HepG2 (cell line): ENCODE results near the gene DNAH8. TPM values are rescaled to one million over a fixed set of nuclear protein-coding genes. Genes with fewer than 3 reads are reported as not detected.
A peak's percentile ranks its signal among the peaks of the same experiment; 100 is the strongest.

ENCODE experiments used
- ATAC-seq: fragments of 200-7000 bp; cut with Tn5 transposase; 3 replicates; pipeline ENCODE4 v1.9.1; 2020; ENCODE audit warnings: mild to moderate bottlenecking, moderate library complexity
- Bru-seq: library from RNA; stranded (reverse); fragments of 400-500 nt; gene quantifications from one replicate; lab custom pipeline; 2021; lab: Mats Ljungman, UMichigan
- BruChase-seq, 2 experiments: library from RNA; stranded (reverse); fragments of 400-500 nt; gene quantifications; one replicate each; lab custom pipeline; 2021; lab: Mats Ljungman, UMichigan
- BruUV-seq: library from RNA; stranded (reverse); fragments of 400-500 nt; replicated peaks from 2 replicates; lab custom pipeline; 2021; lab: Mats Ljungman, UMichigan
- CTCF ChIA-PET: fragments of 300-600 bp; formaldehyde crosslinking; extraction: SDS; loops from one replicate; lab custom pipeline; 2021; ENCODE audit warnings: low total read pairs, inconsistent platforms, low intra/inter-chr PET ratio; lab: Yijun Ruan, JAX
- POLR2A ChIA-PET: fragments of 350-600 bp; sonication (Branson Sonifier 250); formaldehyde crosslinking; loops from one replicate; lab custom pipeline; 2020; ENCODE audit warnings: antibody characterized with exemption, inconsistent platforms; lab: Yijun Ruan, JAX
- DNase-seq: peaks from one replicate; pipeline ENCODE4 v3.0.0-alpha.2; 2015; ENCODE audit warnings: low spot score
- FAIRE-seq: peaks from 3 replicates; lab custom pipeline; 2011; peaks lifted over from hg19 to GRCh38; lab: Jason Lieb, UNC
- H2AFZ ChIP-seq: one replicate; pipeline ENCODE4 v1.6.1; 2011; ENCODE audit warnings: low read length, inconsistent platforms
- H3K27ac ChIP-seq: fragments of 300-600 bp; 3 replicates; pipeline ENCODE4 v1.8.0; 2011; ENCODE audit warnings: mixed run types, mild to moderate bottlenecking, mixed read lengths, low read length, inconsistent platforms; ENCODE audit not compliant: insufficient read depth; ENCODE audit errors: extremely low read length
- H3K27me3 ChIP-seq, 2 experiments: fragments of 200-600 bp in 1 of 2; 2 replicates in 1 of 2; 3 replicates in 1 of 2; pipeline versions ENCODE4 v1.6.0 to v1.8.0; 2011; ENCODE audit warnings: low read length in 2 of 2, mild to moderate bottlenecking in 2 of 2, moderate library complexity in 2 of 2, inconsistent platforms in 1 of 2; ENCODE audit not compliant: insufficient read depth in 2 of 2, control insufficient read depth in 1 of 2
- H3K36me3 ChIP-seq, 2 experiments: fragments of 200-600 bp in 1 of 2; replicated peaks in 1 of 2; 2 replicates in 1 of 2; 3 replicates in 1 of 2; pipeline versions ENCODE4 v1.5.1 to v1.8.0; 2011; ENCODE audit warnings: low read length in 2 of 2, inconsistent platforms in 1 of 2; ENCODE audit not compliant: insufficient read depth in 2 of 2, control insufficient read depth in 1 of 2
- H3K4me1 ChIP-seq: 2 replicates; pipeline ENCODE4 v1.5.1; 2012; ENCODE audit warnings: low read length, inconsistent platforms; ENCODE audit not compliant: insufficient read depth
- H3K4me2 ChIP-seq: 2 replicates; pipeline ENCODE4 v1.6.0; 2011; ENCODE audit warnings: low read depth, low read length, inconsistent platforms
- H3K4me3 ChIP-seq, 3 experiments: fragments of 200-600 bp in 1 of 3; sonication (generic), shearing (Covaris generic) in 1 of 3; replicated peaks in 1 of 3; 2 replicates each; pipeline ENCODE4 v1.5.1; 2011 to 2016; ENCODE audit warnings: low read length in 3 of 3, inconsistent platforms in 2 of 3, low read depth in 2 of 3, mild to moderate bottlenecking in 2 of 3, control low read depth in 1 of 3, mixed read lengths in 1 of 3; ENCODE audit not compliant: insufficient read depth in 1 of 3
- H3K79me2 ChIP-seq: one replicate; pipeline ENCODE4 v1.6.1; 2011; ENCODE audit warnings: low read length, inconsistent platforms; ENCODE audit not compliant: insufficient read depth
- H3K9ac ChIP-seq: 2 replicates; pipeline ENCODE4 v1.6.0; 2011; ENCODE audit warnings: mild to moderate bottlenecking, low read depth, low read length, inconsistent platforms; ENCODE audit not compliant: insufficient read depth
- H3K9me3 ChIP-seq: 2 replicates; pipeline ENCODE4 v1.5.1; 2012; ENCODE audit warnings: mild to moderate bottlenecking, low read length
- H4K20me1 ChIP-seq: 2 replicates; pipeline ENCODE4 v1.6.0; 2011; ENCODE audit warnings: inconsistent platforms, mild to moderate bottlenecking, low read length, moderate library complexity; ENCODE audit not compliant: insufficient read depth
- ZNF296 ChIP-seq: sonication (generic); formaldehyde crosslinking; conservative IDR thresholded peaks from 2 replicates; pipeline ENCODE4 v1.5.0; 2020; ENCODE audit warnings: mild to moderate bottlenecking, missing genetic modification reagents
- ZNF34 ChIP-seq: sonication (generic); formaldehyde crosslinking; IDR thresholded peaks from 2 replicates; pipeline ENCODE4 v1.4.0; 2020; ENCODE audit warnings: mild to moderate bottlenecking, missing genetic modification reagents, borderline replicate concordance
- ZNF367 ChIP-seq: sonication (generic); formaldehyde crosslinking; IDR thresholded peaks from 2 replicates; pipeline ENCODE4 v1.4.0; 2020; ENCODE audit warnings: missing genetic modification reagents, borderline replicate concordance
- ZNF775 ChIP-seq: sonication (generic); formaldehyde crosslinking; IDR thresholded peaks from 2 replicates; pipeline ENCODE4 v1.4.0; 2020; ENCODE audit warnings: missing genetic modification reagents, mild to moderate bottlenecking, moderate library complexity, borderline replicate concordance
- WGBS: methylation state at CpG from one replicate; pipeline ENCODE4 v1.1.6; 2017; ENCODE audit warnings: low lambda C conversion rate; 5-methylcytosine and 5-hydroxymethylcytosine counted together
- in situ Hi-C: cut with HindIII; loops from 2 replicates; pipeline ENCODE4 v1.10.0; 2017; ENCODE audit warnings: low pct_unique_long_range_greater_than_20kb; ENCODE audit not compliant: extremely low pct_ligation_motif_present
- intact Hi-C: fragments of 100-400 bp; cut with micrococcal nuclease; formaldehyde crosslinking; loops from one replicate; pipeline ENCODE4 v1.10.0; 2022; ENCODE audit not compliant: unreplicated experiment
- long read RNA-seq, 2 experiments: library from RNA in 1 of 2; library from polyadenylated mRNA in 1 of 2; stranded (forward) in 1 of 2; unstranded in 1 of 2; transcript quantifications; one replicate each; pipeline ENCODE4 v2.0.0, GENCODE V29; 2019 to 2022
- polyA minus RNA-seq, 3 experiments: library from RNA; depleted of rRNA, polyadenylated mRNA; stranded (reverse); fragments of >200 nt; gene quantifications; 2 replicates each; pipeline ENCODE4 v1.2.3, GENCODE V29; 2011; ENCODE audit warnings: low replicate concordance in 1 of 3
- polyA plus RNA-seq, 8 experiments: library from polyadenylated mRNA; depleted of rRNA in 3 of 8; stranded (reverse) in 7 of 8; unstranded in 1 of 8; fragments of >200 nt; fragmentation: Illumina TruSeq in 4 of 8; extraction: Trizol in 4 of 8; gene quantifications; 2 replicates each; pipeline versions ENCODE4 v1.2.1 to v1.2.3, GENCODE V29; 2011 to 2016; ENCODE audit warnings: low read depth in 4 of 8, missing spikeins in 1 of 8, mixed read lengths in 1 of 8; ENCODE audit not compliant: insufficient read depth in 1 of 8
- total RNA-seq, 5 experiments: library from RNA; depleted of rRNA; stranded (reverse); fragments of >200 nt; fragmentation: Illumina TruSeq; extraction: Trizol; gene quantifications; 2 replicates each; pipeline ENCODE4 v1.2.3, GENCODE V29; 2016; ENCODE audit warnings: low read depth in 1 of 5

DNAH8 gene
- total RNA-seq (2016; rRNA removed; fragmentation: Illumina TruSeq; extraction: Trizol) (not detected in 2 replicates), polyA plus RNA-seq (2011; rRNA removed) (not detected in 2 replicates), polyA minus RNA-seq (2011; rRNA and poly(A)+ RNA removed; ENCODE audit: low replicate concordance) (not detected in 2 replicates), Bru-seq, nascent RNA (percentile 0 among the genes with signal in this experiment), BruChase-seq, experiment 1, labeled RNA remaining after a 6-hour chase (percentile 0 among the genes with signal in this experiment), BruChase-seq, experiment 2, labeled RNA remaining after a 2-hour chase (percentile 2 among the genes with signal in this experiment)
- total RNA-seq (2016; cell fraction: cytosol; rRNA removed; fragmentation: Illumina TruSeq; extraction: Trizol; ENCODE audit: low read depth), result not detected in 2 replicates
- not detected in 2 replicates for total RNA-seq (2016; cell fraction: insoluble cytoplasmic fraction; rRNA removed; fragmentation: Illumina TruSeq; extraction: Trizol)
- total RNA-seq (2016; cell fraction: membrane; rRNA removed; fragmentation: Illumina TruSeq; extraction: Trizol), result not detected in 2 replicates
- not detected in 2 replicates for total RNA-seq (2016; cell fraction: nucleus; rRNA removed; fragmentation: Illumina TruSeq; extraction: Trizol)
- polyA plus RNA-seq (2011; cell fraction: cytosol; rRNA removed), result not detected in 2 replicates
- not detected in 2 replicates for polyA plus RNA-seq (2011; cell fraction: nucleus; rRNA removed)
- not detected in 2 replicates for polyA plus RNA-seq (2012)
- not detected in 2 replicates for polyA plus RNA-seq (2016; cell fraction: cytosol; fragmentation: Illumina TruSeq; extraction: Trizol; ENCODE audit: low read depth)
- polyA plus RNA-seq (2016; cell fraction: insoluble cytoplasmic fraction; fragmentation: Illumina TruSeq; extraction: Trizol; ENCODE audit: low read depth), result not detected in 2 replicates
- polyA plus RNA-seq (2016; cell fraction: membrane; fragmentation: Illumina TruSeq; extraction: Trizol; ENCODE audit: low read depth), result not detected in 2 replicates
- not detected in 2 replicates for polyA plus RNA-seq (2016; cell fraction: nucleus; fragmentation: Illumina TruSeq; extraction: Trizol; ENCODE audit: insufficient read depth, low read depth)
- polyA minus RNA-seq (2011; cell fraction: cytosol; rRNA and poly(A)+ RNA removed), result not detected in 2 replicates
- not detected in 2 replicates for polyA minus RNA-seq (2011; cell fraction: nucleus; rRNA and poly(A)+ RNA removed)
- long read RNA-seq, experiment 1, result 0 reads
- long read RNA-seq, experiment 2, result 0 reads

- ChIA-PET POLR2A (no interaction called here), CTCF (no interaction called here)
- no TSS peak for BruUV-seq
- intact Hi-C loops, result no loop called here
- no peak within 1 kb of the TSS for H2AFZ ChIP-seq
- 72% methylated on average over 41 of the region's 44 CpGs for WGBS
- H3K79me2 ChIP-seq, result no peaks in the 10 kb centered on the region
- ATAC-seq (no peak), DNase-seq (no peak), FAIRE-seq (no peak)
- no peak within 1 kb of the TSS for H3K9ac ChIP-seq
- no peak within 1 kb of the TSS for H3K4me2 ChIP-seq
- H4K20me1 ChIP-seq, result no peaks in the 10 kb centered on the region
- in situ Hi-C loops, result no loop called here
- no peaks in the 10 kb centered on the region for H3K36me3 ChIP-seq
- peaks cover 0 to 9% of the 10 kb centered on the region in 2 experiments; a peak in 1 of 5 replicates for H3K27me3 ChIP-seq
- H3K4me3 ChIP-seq, result no peak within 1 kb of the TSS
- TF ChIP-seq ZNF367 (CRISPR knock-in tag) (no peak), ZNF775 (CRISPR knock-in tag) (no peak), ZNF34 (CRISPR knock-in tag) (no peak), ZNF296 (CRISPR knock-in tag) (no peak)
- no peaks in the 10 kb centered on the region for H3K9me3 ChIP-seq
- H3K4me1 ChIP-seq, result no peaks in the 10 kb centered on the region
- H3K27ac ChIP-seq, result no peak within 1 kb of the TSS
These were observed at the start of gene DNAH8 for GRCh38 chr6:38715016-38715689. Gene DNAH8, plus strand, starts transcription at chr6:38715311. Its CDS starts 7,499 bp downstream, at chr6:38722810.
